HG03064 (cell line): ENCODE measurements around the gene C22orf23.
A peak's percentile ranks its signal among the peaks of the same experiment; 100 is the strongest.

Experiments
- ATAC-seq: cut with Tn5 transposase; IDR thresholded peaks from one replicate; pipeline ENCODE4 v1.9.1; 2021; ENCODE audit warnings: low read depth; ENCODE audit not compliant: unreplicated experiment

Gene C22orf23

DNA sequence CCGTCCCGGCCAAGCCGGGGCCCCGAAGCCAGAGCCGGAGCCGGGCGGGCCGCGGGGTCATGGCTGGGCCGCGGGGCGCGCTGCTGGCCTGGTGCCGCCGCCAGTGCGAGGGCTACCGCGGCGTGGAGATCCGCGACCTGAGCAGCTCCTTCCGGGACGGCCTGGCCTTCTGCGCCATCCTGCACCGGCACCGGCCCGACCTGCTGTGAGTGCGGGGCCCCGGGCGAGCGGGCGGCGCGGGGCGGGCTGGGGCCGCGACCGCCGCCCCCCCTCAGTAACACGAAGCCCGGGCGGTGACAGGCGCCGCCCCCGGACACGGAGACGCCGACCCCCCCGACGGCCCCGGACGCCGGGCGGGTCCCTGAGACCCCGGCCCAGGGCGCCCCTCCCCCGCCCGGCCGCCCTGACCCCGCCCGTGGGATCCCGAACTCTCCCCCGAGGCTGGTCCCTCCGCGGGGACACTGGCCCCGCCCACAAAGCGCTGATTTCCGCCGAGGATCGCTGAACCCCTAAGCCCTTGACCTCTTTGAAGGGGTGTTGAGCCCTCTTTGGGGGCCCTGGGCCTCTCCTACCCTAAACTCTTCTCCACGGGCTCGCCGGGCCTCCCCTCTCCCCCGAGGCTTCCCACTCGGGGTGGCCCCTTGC lies 46.9 kb downstream of the C22orf23 start:
- peak; percentile 26 for ATAC-seq

DNA sequence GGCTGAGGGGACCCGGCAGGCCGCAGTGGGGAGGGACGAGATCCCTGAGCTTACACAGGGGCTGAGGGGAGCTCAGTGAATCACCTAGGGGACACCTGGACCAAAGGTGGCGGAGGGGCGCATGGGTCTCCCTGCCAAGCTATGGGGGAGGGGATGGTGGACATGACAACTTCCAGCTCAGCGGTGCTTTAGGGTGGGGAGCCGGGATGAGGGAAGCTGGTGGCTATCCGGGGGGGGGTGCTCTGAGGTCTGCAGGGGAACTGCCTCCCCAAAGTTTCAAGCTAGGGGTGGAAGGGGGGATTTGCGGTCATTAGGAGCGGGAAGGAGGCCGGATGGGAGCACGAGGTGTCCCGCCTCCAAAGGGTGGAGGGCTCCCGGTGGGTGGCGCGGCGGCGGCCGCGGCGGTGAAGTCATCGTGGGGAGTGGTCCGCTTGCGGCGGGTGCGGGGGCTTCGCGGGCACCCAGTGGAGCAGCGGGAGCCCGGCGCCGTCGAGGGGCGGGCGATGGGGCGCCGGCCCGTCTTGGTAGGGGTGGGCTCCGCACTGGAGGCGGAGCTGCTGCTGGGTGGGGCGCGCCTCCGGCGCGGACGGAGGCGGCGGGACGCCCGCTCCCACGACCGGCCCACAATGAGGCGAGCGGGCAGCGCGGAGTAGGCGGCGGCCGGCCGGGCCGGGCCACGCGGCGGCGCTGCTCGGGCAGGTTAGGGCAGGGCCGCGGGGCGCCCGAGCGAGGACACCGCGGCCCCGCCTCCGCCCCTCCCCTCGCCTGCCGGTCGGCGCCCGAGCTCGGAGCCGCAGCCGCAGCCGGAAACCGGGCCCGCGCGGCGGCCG lies 47.7 kb downstream of the C22orf23 start, which contains the start of gene MICALL1:
Gene MICALL1, plus strand, starts transcription at position 764 of the 830 bp plus-strand sequence. CDS start 126 bp downstream, outside the sequence.
- ATAC-seq, result peak; percentile 59

DNA sequence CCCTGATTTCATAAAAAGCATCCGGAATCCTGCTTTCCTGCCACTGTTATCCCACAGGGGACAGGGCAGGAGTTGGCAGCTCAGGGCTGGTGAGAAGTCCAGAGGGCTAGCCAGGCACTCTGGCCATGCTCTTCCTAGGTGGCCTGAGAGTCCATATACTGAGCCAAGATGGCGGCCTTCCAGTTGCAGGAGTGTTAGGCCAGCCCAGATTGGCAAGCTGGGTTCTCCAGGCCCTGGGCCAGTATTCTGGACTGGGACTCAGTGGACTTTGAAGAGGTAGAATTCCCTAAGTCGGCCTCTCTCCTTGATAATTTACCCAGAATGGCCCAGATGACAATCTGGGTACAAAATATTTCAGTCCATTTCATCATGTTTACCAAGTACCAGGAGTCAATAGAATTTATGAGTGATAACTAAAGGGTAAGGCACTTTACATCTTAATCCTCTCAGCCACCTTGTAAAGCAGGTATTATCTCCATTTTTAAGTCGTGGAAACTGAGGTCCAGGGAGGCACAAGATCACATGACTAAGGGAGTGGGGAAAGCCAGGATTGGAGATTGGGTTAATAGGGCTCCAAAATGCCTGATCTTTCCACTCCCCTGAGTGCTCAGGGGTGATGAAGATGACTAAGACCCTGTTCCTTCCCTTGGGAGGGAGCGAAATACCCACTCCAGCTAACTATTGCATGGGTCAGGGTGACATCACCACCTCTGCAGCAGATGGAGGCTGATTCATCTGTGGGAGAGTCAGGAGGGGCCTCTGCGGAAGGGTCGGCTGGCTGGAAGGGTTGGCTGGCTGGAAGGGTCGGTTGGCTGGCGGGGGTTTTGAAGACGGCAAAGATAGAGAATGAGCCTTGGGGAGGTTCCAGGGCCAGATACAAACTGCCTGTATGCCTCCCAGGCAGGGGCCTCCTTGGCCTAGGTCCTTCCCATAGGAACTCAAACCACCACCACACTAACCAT lies 48.5 kb downstream of the C22orf23 start:
- no peak for ATAC-seq

DNA sequence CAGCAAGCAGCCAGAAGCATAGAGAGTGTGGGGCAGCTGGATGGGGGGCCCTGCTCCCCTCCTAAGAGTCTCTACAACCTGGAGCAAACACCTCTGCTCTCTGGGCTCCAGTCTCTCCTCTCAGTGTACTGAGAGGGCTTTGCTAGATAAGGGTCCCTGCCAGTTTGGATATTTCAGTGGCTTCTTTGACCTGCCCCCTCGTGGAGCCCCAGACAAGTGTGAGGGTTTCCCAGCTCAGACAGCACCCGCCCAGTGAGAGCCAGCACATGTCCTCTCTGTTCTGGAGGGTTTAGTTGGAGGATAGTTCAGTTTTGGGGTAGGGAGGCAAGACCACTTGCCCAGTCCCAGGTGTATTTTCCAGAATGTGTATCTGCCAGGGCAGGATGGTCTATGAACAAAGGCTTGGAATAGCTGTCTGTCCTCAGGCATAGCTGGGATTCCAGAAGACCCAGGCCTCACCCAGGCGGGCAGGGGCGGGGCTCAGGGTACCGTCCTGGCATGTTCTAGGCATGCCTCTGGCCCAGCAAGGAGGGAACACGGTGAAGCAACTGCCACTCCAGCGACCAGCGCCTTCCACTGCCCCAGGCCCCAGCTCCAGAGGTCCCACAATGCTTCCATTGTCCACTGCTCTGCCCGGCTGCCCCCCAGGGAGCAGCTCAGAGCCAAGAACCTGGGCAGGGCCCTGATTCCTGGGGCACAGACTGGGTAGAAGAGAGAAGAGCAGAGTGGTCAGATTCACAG lies 54.8 kb downstream of the C22orf23 start:
- no peak for ATAC-seq

DNA sequence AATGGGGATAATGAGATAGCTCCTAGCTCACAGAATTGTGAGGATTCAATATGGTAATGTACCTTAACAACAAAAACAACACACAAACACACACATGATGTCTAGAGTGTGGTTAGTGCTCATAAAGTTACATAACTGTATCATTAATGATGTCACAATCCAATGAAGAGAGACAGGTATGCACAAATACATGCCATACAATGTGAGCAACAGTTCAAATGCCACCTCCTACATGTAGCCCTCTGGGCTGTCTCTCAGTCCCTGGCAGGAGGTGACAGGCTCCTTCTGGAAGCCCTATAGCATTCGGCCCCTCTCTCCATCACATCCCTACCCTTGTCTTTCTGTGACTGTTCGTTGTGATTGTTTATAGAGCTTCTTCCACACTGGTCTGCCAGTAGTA lies 55.6 kb downstream of the C22orf23 start:
- no peak for ATAC-seq

DNA sequence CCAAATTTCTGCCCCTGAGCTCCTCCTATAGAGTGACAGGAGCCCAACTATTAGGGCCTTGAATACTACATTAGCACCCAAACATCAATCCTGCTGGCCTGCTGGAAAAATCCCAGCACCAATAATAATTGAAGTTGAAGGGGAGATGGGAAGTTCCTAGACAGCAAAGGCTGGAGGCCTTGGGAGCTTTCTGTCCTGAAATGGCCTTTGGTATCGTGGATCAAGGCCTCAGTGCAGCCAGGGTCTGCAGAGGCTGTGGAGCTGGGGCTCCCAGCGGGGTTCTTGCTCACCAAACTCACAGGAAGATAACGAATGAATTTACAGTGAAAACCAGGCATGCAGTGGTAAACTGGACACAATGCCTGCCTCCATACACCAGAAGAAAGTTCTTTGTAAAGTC lies 56.5 kb downstream of the C22orf23 start:
- ATAC-seq, result no peak

DNA sequence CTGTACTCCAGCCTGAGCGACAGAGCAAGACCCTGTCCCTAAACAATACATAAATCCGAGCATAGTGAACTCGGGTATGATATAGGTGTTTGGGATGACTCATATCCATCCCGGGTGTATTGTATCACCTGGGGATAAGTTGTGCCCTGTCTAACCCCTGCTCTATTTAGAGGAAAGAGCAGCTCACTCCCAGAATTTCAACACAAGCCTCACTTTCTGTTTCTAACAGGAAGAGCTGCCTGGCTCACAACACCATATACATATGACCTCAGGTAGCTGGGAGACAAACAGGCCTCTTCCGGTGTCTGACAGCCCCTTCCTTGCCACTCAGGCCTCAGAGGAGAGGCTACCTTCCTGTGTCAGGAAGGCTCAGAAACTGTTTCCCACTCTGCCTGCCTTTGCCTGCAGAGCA lies 57.2 kb downstream of the C22orf23 start:
- no peak for ATAC-seq

DNA sequence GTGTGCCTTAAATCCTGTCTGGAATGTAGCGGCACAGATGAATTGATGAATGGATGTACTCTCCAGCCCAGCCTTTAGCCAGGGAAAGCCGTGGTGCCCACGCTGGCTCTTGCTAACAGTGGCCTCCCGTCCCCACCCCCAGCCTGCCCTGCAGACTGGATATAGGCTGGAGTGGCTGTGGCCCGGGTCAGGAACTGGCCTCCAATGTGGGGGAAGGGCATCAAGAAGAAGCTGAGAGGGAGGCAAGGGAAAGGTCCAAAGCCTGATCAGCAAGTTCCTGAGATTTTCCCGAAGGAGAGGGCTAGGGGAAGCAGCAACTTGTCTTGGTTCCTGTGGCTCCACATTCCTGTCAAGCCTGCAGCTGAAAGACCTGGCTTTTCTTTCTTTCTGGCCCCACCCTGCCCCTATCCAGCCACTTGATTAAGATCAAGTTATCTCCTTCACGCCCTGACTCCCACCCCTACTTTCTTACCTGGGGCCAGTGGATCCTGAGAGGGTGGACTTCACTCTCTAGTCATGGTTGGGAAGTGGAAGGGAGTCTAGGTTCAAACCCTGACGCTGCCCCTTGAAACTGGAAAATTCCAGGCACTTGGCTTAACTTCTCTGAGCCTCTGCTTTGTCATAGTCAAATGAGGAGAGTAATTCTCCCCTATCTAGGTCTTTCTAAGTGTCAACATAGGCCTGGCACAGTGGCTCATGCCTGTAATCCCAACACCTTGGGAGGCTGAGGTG lies 58.3 kb downstream of the C22orf23 start:
- ATAC-seq, result no peak

DNA sequence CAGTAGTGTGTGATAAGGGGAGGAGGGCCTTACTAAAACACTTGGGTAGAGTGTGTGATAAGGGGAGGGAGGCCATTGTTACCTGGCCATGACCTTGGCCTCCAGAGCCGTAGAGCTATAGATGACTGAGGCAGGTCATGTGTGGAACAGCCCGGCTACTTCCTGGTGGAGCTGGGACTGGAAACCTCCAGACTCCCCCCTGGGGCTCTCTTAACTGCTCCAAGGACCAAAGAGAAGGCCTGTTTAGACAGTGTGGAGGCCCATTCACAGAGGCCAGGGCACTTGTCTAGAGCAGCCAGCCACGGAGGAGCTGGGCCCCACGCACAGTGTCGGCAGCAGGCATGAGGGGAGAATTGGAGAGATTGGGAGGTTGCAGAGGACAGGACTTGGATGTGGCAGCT lies 59.8 kb downstream of the C22orf23 start:
- ATAC-seq, result no peak
